Stimulated activated CD8-positive, alpha-beta memory T cell treated with anti-CD3 and anti-CD28 coated beads, Interleukin-12 subunit alpha, Interleukin-12 subunit beta, amount 100 ng/mL, for 4 hours (primary cell): ENCODE results near the gene DAB2.
A peak's percentile ranks its signal among the peaks of the same experiment; 100 is the strongest.

Experiments
- DNase-seq: peaks from one replicate; pipeline ENCODE4 v3.0.0-alpha.2; 2020; ENCODE audit warnings: low read depth

Gene DAB2

GRCh38 chr5:39424736-39425637, at the start of gene DAB2:
DAB2 (minus strand) TSS chr5:39424980; CDS start chr5:39394320, 30,660 bp downstream.
- DNase-seq: peak; percentile 23

DNA sequence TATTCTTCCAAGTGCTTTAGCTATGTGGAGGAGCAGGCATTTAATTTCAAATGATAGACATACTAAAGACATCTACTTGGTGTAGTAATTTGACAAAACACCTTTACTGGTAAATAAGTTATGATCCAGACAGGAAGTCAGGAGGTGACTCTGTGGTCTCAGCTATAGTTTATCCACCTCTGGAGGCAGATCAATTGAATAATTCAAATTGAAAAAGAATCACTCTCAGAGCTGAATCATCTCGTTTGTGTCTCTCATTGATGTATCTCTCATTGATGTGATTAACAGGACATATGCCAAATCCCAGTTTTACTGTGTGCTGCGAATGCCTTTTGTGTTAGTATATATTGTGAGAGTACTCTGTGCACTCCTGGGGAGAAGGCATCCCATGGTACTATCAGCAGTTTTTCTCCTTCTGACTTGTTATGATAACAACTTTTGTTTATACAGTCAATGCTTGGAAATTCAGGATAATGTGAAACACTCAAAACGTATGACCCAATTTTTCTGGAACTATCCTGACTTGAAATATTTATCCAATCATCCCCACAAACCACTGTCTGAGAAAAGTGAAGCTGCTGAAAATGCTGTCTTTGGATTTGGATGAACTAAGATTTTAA, 48.5 kb upstream of the DAB2 start:
- DNase-seq: no peak

GRCh38 chr5:39471836-39472508, 47.2 kb upstream of the DAB2 start:
- no peak for DNase-seq

DNA sequence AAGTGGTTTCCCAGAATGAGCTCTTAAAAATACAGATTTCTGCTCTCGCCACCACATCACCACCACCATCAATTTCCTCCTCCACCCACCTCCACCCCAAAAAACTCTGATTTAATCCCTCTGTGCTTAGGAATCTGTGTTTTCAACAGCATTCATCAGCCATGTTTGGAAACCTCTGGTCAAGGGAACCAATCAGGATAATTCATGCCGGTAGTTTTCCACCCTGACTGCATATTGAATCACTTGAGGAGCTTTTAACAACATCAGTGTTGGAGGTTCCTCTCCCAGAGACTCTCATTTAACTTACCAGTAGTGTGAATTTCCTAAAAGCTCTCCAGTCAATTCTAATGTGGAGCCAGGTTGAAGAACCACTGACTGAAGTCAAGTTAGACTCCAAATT, 46.0 kb upstream of the DAB2 start:
- no peak for DNase-seq

- no peak for DNase-seq
These were observed 45.1 kb upstream of the DAB2 start for GRCh38 chr5:39469777-39470415.

DNA sequence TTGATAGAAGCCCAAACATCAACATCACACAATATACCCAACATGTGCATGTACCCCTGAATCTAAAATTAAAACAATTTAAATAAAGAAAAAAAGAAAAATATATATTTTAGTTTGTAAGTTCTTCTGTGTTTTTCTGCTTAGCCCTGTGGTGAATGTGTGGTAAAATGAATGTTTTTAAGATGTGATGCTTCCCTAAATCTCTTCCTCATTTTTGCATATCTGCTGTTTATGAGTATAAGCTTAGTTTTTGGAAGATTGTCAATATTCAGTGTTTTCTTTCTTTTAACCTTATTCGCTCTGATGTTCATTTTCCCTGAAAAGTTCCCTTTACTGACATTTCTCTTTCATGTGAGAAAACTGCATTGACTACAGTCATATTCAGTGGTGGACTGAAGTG, 44.4 kb upstream of the DAB2 start:
- no peak for DNase-seq

DNA sequence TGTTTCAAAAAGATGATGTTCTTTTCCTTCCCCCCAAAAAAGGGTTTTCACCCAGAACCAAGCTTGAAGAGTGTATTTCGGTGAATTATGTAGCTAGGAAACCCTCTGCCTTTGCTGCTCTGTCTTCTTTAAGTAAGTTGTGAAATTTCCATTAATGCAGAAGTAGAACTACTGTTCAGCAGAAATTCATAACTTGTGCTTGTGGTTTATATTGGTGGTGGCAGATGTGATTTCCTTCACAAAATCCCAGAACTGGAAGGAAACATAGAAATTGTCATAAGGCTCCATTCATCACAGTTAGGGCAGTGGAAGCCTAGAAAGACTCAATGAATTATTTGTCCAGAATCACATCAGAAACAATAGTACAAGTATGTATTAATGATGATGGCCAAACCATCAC, 42.1 kb upstream of the DAB2 start:
- DNase-seq: no peak

GRCh38 chr5:39465843-39466242, 41.1 kb upstream of the DAB2 start:
- DNase-seq: no peak

DNA sequence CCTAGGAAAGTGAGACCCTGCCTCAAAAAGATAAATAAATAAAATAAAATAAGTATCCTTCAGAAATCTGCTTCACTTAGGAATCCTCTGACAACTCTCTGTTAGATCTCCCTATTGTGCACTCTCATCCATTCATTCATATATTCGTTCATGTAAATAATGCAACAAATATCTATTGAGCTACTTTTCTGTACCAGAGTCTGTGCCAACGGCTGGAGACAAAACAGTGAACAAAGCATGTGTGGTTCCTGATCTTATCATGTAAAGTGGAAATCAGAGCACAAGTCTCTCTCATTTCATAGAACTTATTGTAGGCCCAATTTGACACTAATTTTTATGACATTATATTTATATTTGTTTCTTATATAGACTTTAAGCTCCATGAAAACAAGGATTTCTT, 40.3 kb upstream of the DAB2 start:
- no peak for DNase-seq

DNA sequence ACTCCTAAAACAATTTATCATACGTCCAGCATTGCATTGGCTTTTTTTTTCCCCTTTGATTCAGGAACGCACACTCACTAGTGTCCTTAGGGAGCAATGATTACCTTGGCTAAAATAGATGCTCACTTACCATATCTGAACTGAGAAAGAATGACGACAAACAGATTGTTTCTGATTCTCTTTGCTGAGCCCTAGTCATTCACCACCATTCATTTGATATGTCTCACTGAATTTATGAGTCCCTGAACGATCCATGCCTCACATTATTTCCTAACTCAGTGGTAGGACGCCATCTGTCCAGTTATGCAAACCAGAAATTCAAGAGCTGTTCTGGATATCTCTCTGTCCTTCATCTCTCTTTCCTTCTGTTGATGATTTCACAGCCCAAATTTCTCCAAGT, 39.3 kb upstream of the DAB2 start:
- no peak for DNase-seq

GRCh38 chr5:39462211-39462610, 37.4 kb upstream of the DAB2 start:
- no peak for DNase-seq

GRCh38 chr5:39461007-39461682, 36.4 kb upstream of the DAB2 start:
- DNase-seq: no peak

DNA sequence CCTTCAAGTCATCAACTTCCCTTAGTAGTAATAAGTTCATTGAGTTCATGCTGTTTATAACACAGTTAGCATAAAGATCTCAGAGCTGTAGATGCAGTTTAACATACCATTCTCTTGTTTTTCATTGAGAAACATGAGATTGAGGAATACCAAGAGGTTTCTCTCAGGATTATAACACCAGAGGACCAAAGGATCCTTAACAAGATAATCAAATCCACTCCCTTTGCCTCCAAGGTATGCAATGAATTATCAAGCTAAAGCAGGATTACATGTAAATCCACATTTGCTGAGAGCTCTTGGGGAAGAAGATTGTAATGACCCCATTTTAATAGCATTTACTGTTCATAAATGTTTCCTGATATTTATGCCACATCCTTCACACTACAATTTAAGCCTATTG, 35.1 kb upstream of the DAB2 start:
- DNase-seq: no peak

GRCh38 chr5:39459071-39459470, 34.3 kb upstream of the DAB2 start:
- no peak for DNase-seq

DNA sequence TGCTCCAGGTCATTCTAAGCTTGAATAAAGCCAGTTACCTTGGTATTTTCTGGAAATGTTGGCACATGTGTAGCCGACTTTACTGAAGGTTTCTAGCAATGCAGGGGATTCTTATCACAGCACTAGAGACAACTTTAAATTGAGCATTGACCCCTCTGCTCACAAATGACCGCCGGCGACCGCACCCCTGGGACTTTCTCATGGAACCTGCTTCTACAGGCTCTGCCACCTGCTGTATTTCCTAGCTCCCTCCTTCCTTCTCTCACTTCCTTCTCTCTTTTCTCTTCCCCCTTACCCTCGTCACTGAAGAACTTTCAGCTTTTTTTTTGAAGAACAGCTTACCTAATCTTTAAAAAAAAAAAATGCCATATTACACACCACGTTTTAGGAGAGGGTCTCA, 30.9 kb upstream of the DAB2 start:
- no peak for DNase-seq

DNA sequence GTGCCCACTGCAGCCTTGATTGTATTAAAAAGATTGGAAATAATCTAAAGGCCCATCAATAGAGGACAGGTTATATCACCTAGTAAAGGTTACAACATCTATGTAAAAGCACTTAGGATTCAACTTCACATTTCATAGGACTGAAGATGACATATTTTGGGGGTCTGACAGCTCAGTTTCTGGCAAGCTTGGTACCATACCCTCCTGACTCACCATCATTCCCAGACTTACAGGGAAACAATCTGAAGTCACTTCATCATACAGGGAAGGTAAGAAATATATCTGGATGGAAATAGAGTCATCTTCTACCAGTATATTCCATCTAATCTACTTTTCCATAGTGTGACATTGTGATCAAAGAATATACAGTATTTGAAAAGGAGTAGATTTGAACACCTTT, 28.8 kb upstream of the DAB2 start:
- no peak for DNase-seq

DNA sequence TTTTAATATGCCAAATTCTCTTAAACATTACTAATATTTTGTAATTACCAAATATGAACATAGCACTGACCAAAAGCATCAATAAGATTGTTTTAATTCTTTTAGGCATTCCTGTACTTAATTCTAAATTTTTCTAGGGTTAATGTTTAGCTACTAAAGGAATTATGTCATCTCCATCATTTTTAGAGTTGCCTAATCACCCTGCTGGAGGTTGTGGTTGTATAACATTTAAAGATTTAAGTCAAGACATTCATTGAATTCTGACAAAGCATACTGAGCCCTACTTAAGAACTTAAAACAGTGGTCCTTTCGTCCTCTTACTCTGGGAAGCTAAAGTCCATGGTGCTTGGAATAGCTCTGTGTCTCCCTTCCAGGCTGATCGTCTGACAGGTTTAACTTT, 28.1 kb upstream of the DAB2 start:
- no peak for DNase-seq

- no peak for DNase-seq
These were observed 26.6 kb upstream of the DAB2 start for GRCh38 chr5:39451276-39451941.

DNA sequence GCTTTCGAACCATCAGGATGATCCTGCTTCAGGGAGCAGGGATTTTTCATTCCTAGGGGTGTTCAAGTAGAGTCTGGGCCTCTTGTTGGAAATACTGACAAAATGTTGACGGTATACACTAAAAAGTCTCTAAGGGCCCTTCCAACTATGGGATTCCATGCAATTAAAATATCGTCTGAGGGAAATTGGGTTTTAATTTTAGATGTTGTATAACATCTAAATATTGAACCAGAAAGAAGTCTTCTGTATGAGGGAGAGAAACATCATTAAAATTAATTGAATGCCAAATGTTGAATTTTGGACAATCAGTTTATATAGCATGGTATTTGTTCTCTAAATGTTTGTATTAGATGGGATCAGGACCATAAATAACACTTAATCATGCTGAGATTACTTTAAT, 25.7 kb upstream of the DAB2 start:
- DNase-seq: no peak

- no peak for DNase-seq
These were observed 24.8 kb upstream of the DAB2 start for GRCh38 chr5:39449591-39449990.

GRCh38 chr5:39448506-39449128, 23.8 kb upstream of the DAB2 start:
- no peak for DNase-seq
